ENCODE results near the gene KRT5. TPM values are rescaled to one million over a fixed set of nuclear protein-coding genes. Genes with fewer than 3 reads are reported as not detected.
"Not testable (repeated sequence)": the region's sequence is repeated elsewhere in the genome, so short reads cannot be mapped to it uniquely, and the experiment has no call there.

KRT5 gene
- total and polyA plus RNA-seq, 2 donors (not counting 3 experiments of a cell fraction or from before 2014, with no cell fraction given): 0.32 to 0.86 TPM

- dilution Hi-C loops (cut with MboI; ENCODE audit: extremely low pct_ligation_motif_present, low sequenced_read_pairs); H3K4me3 ChIP-seq (replicated peaks in 1 of 3; ENCODE audit: insufficient read depth in 1 of 3, low read depth in 1 of 3, low read length in 3 of 3); intact Hi-C loops (cut with micrococcal nuclease); H3K27me3 ChIP-seq (ENCODE audit: control insufficient read depth in 2 of 2, insufficient read depth in 2 of 2, low read length in 2 of 2); H3K4me2 ChIP-seq (ENCODE audit: insufficient read depth, low read length); H4K20me1 ChIP-seq (replicated peaks; ENCODE audit: control insufficient read depth, extremely low read depth, insufficient read depth, low read length); CTCF ChIA-PET; POLR2A ChIA-PET; BruUV-seq (replicated peaks); H3K27ac ChIP-seq (ENCODE audit: insufficient read depth, low read depth, low read length); H2AFZ ChIP-seq (ENCODE audit: low read depth, low read length); H3K79me2 ChIP-seq (ENCODE audit: control insufficient read depth, insufficient read depth, low read length); H3K4me1 ChIP-seq (ENCODE audit: control insufficient read depth, extremely low read depth, insufficient read depth, low read length); H3K9me1 ChIP-seq (replicated peaks; ENCODE audit: control insufficient read depth, extremely low read depth, insufficient read depth, low read length); DNase-seq (ENCODE audit: low read depth, low spot score); FAIRE-seq; H3K36me3 ChIP-seq (ENCODE audit: control insufficient read depth in 2 of 2, extremely low read depth in 1 of 2, insufficient read depth in 2 of 2, low read length in 2 of 2); H3K9ac ChIP-seq (replicated peaks; ENCODE audit: extremely low read depth, insufficient read depth, low read length); H3K9me3 ChIP-seq (replicated peaks; ENCODE audit: control insufficient read depth, insufficient read depth, low read length): not testable (repeated sequence)
Observed at GRCh38 chr12:52492405-52492804, 27.8 kb downstream of the KRT5 start.

- H3K9me1 ChIP-seq (replicated peaks; ENCODE audit: control insufficient read depth, extremely low read depth, insufficient read depth, low read length); H3K4me3 ChIP-seq (replicated peaks in 1 of 3; ENCODE audit: insufficient read depth in 1 of 3, low read depth in 1 of 3, low read length in 3 of 3); dilution Hi-C loops (cut with MboI; ENCODE audit: extremely low pct_ligation_motif_present, low sequenced_read_pairs); DNase-seq (ENCODE audit: low read depth, low spot score); H3K9me3 ChIP-seq (replicated peaks; ENCODE audit: control insufficient read depth, insufficient read depth, low read length); H3K9ac ChIP-seq (replicated peaks; ENCODE audit: extremely low read depth, insufficient read depth, low read length); FAIRE-seq; H3K27me3 ChIP-seq (ENCODE audit: control insufficient read depth in 2 of 2, insufficient read depth in 2 of 2, low read length in 2 of 2); H3K4me1 ChIP-seq (ENCODE audit: control insufficient read depth, extremely low read depth, insufficient read depth, low read length); H3K4me2 ChIP-seq (ENCODE audit: insufficient read depth, low read length); H4K20me1 ChIP-seq (replicated peaks; ENCODE audit: control insufficient read depth, extremely low read depth, insufficient read depth, low read length); BruUV-seq (replicated peaks); H3K36me3 ChIP-seq (ENCODE audit: control insufficient read depth in 2 of 2, extremely low read depth in 1 of 2, insufficient read depth in 2 of 2, low read length in 2 of 2); H2AFZ ChIP-seq (ENCODE audit: low read depth, low read length); intact Hi-C loops (cut with micrococcal nuclease); CTCF ChIA-PET; H3K27ac ChIP-seq (ENCODE audit: insufficient read depth, low read depth, low read length); POLR2A ChIA-PET; H3K79me2 ChIP-seq (ENCODE audit: control insufficient read depth, insufficient read depth, low read length): not testable (repeated sequence)
Observed at GRCh38 chr12:52491495-52491894, 28.7 kb downstream of the KRT5 start.

- H3K27me3 ChIP-seq (ENCODE audit: control insufficient read depth in 2 of 2, insufficient read depth in 2 of 2, low read length in 2 of 2): peaks cover 0 to 5% of the 10 kb centered on the region in 2 experiments
- no peak overlapping the region for H2AFZ ChIP-seq (ENCODE audit: low read depth, low read length)
- FAIRE-seq (no peak), DNase-seq (ENCODE audit: low read depth, low spot score) (no peak)
- no peak overlapping the region for H3K4me3 ChIP-seq (replicated peaks in 1 of 3; ENCODE audit: insufficient read depth in 1 of 3, low read depth in 1 of 3, low read length in 3 of 3)
- H3K9ac ChIP-seq (replicated peaks; ENCODE audit: extremely low read depth, insufficient read depth, low read length): no peak overlapping the region
- H3K27ac ChIP-seq (ENCODE audit: insufficient read depth, low read depth, low read length): no peak overlapping the region
- H3K9me1 ChIP-seq (replicated peaks; ENCODE audit: control insufficient read depth, extremely low read depth, insufficient read depth, low read length): no peaks in the 10 kb centered on the region
- ChIA-PET POLR2A (no interaction called here), CTCF (no interaction called here)
- no TSS peak for BruUV-seq (replicated peaks)
- dilution Hi-C loops (cut with MboI; ENCODE audit: extremely low pct_ligation_motif_present, low sequenced_read_pairs) (no loop called here), intact Hi-C loops (cut with micrococcal nuclease) (no loop called here)
- H3K4me1 ChIP-seq (ENCODE audit: control insufficient read depth, extremely low read depth, insufficient read depth, low read length): no peaks in the 10 kb centered on the region
- H4K20me1 ChIP-seq (replicated peaks; ENCODE audit: control insufficient read depth, extremely low read depth, insufficient read depth, low read length): no peaks in the 10 kb centered on the region
- no peaks in the 10 kb centered on the region for H3K36me3 ChIP-seq (ENCODE audit: control insufficient read depth in 2 of 2, extremely low read depth in 1 of 2, insufficient read depth in 2 of 2, low read length in 2 of 2)
- H3K9me3 ChIP-seq (replicated peaks; ENCODE audit: control insufficient read depth, insufficient read depth, low read length): no peaks in the 10 kb centered on the region
- no peak overlapping the region for H3K4me2 ChIP-seq (ENCODE audit: insufficient read depth, low read length)
- no peaks in the 10 kb centered on the region for H3K79me2 ChIP-seq (ENCODE audit: control insufficient read depth, insufficient read depth, low read length)
- TF ChIP-seq MAX (IDR thresholded peaks at IDR 0.05; ENCODE audit: insufficient read depth, insufficient read length): no peak
- TF ChIP-seq MYC (IDR thresholded peaks at IDR 0.05; ENCODE audit: low read depth, low read length): no peak
- TF ChIP-seq CTCF (IDR thresholded peaks at IDR 0.05; ENCODE audit: extremely low read depth in 1 of 2, insufficient read depth in 1 of 2, low read depth in 1 of 2, low read length in 2 of 2): no peak
- no peak for TF ChIP-seq JUN (IDR thresholded peaks at IDR 0.05; ENCODE audit: borderline replicate concordance, insufficient read depth, insufficient read length, low read depth)
- TF ChIP-seq EZH2 (IDR thresholded peaks at IDR 0.05; ENCODE audit: borderline replicate concordance, low read depth, low read length, severe bottlenecking): no peak
- TF ChIP-seq POLR2AphosphoS5 (IDR thresholded peaks at IDR 0.05; ENCODE audit: insufficient read depth, low read depth, low read length): no peak
- no peak for TF ChIP-seq GATA2 (IDR thresholded peaks at IDR 0.05; ENCODE audit: insufficient read depth, insufficient read length, low read depth, low read length)
Observed at GRCh38 chr12:52488736-52489135, 31.5 kb downstream of the KRT5 start.
